GM12878 (cell line): Measurements from ENCODE around the gene BAK1.

Experiments used
- CBFB ChIP-seq: IDR thresholded peaks from 2 replicates; pipeline ENCODE4 v1.6.1; 2016; ENCODE audit warnings: antibody characterized with exemption, low read depth
- CEBPB ChIP-seq, 2 experiments: fragments of 150-350 bp in 1 of 2; IDR thresholded peaks; 2 replicates each; pipeline ENCODE4 v1.6.1; 2012 to 2014; ENCODE audit warnings: low read depth in 2 of 2, low read length in 2 of 2, borderline replicate concordance in 1 of 2, inconsistent platforms in 1 of 2
- CTCF ChIP-seq, 3 experiments: IDR thresholded peaks in 2 of 3; conservative IDR thresholded peaks in 1 of 3; 2 replicates each; pipeline ENCODE4 v1.5.1; 2011; ENCODE audit warnings: low read depth in 3 of 3, low read length in 3 of 3, mild to moderate bottlenecking in 3 of 3, control low read depth in 2 of 3, moderate library complexity in 2 of 3, inconsistent platforms in 1 of 3, mixed read lengths in 1 of 3; ENCODE audit not compliant: control insufficient read depth in 2 of 3, insufficient read depth in 1 of 3; ENCODE audit errors: extremely low read depth in 1 of 3
- EZH2 ChIP-seq: IDR thresholded peaks from 2 replicates; pipeline ENCODE4 v1.6.1; 2012; ENCODE audit warnings: low read depth, mild to moderate bottlenecking, control low read depth, inconsistent platforms, low read length, borderline replicate concordance; ENCODE audit not compliant: control insufficient read depth
- IRF5 ChIP-seq: fragments of 450-650 bp; IDR thresholded peaks from 2 replicates; pipeline ENCODE4 v1.6.1; 2017; ENCODE audit warnings: borderline replicate concordance
- MYB ChIP-seq: fragments of 150-350 bp; IDR thresholded peaks from 2 replicates; pipeline ENCODE4 v1.6.1; 2014; ENCODE audit warnings: mild to moderate bottlenecking, low read depth, low read length, borderline replicate concordance
- PAX8 ChIP-seq: fragments of 450-650 bp; IDR thresholded peaks from 2 replicates; pipeline ENCODE4 v1.6.1; 2017; ENCODE audit warnings: mild to moderate bottlenecking, moderate library complexity
- POLR2AphosphoS5 ChIP-seq: IDR thresholded peaks from 2 replicates; pipeline ENCODE4 v1.6.1; 2011; ENCODE audit warnings: mild to moderate bottlenecking, low read length, inconsistent platforms
- RAD21 ChIP-seq: IDR thresholded peaks from 2 replicates; pipeline ENCODE4 v1.6.1; 2011; ENCODE audit warnings: mild to moderate bottlenecking, low read depth, low read length, moderate library complexity; ENCODE audit not compliant: insufficient read depth
- SIN3A ChIP-seq: IDR thresholded peaks from 2 replicates; pipeline ENCODE4 v1.6.1; 2012; ENCODE audit warnings: low read depth, low read length, improper control_type of control experiment
- SP1 ChIP-seq: IDR thresholded peaks from one replicate; pipeline ENCODE4 v1.6.1; 2011; ENCODE audit warnings: low read depth, low read length
- SPI1 ChIP-seq: IDR thresholded peaks from 2 replicates; pipeline ENCODE4 v1.6.1; 2011; ENCODE audit warnings: low read depth, mild to moderate bottlenecking, low read length, moderate library complexity, borderline replicate concordance; ENCODE audit not compliant: insufficient read depth
- SREBF2 ChIP-seq: IDR thresholded peaks from 2 replicates; pipeline ENCODE4 v1.6.1; 2012; ENCODE audit warnings: mild to moderate bottlenecking, low read length

GRCh38 chr6:33571637-33572316, 8.3 kb downstream of the BAK1 start:
- TF ChIP-seq SREBF2 (no peak), PAX8 (no peak), SPI1 (no peak), CBFB (no peak), CTCF (IDR thresholded peaks at IDR 0.05 in 2 of 3, conservative IDR thresholded peaks at IDR 0.05 in 1 of 3; ENCODE audit: control insufficient read depth in 2 of 3, extremely low read depth in 1 of 3, insufficient read depth in 1 of 3, low read depth in 3 of 3, low read length in 3 of 3) (no peak), SIN3A (no peak), EZH2 (no peak), SP1 (no peak), MYB (no peak), IRF5 (no peak), RAD21 (no peak), POLR2AphosphoS5 (no peak), CEBPB (IDR thresholded peaks at IDR 0.05; ENCODE audit: borderline replicate concordance in 1 of 2, low read depth in 2 of 2, low read length in 2 of 2) (no peak)
